Endothelial cell (in vitro differentiated cells): ENCODE data around the gene DLX5. TPM values are rescaled to one million over a fixed set of nuclear protein-coding genes. Genes with fewer than 3 reads are reported as not detected.
"Not testable (repeated sequence)": the region's sequence is repeated elsewhere in the genome, so short reads cannot be mapped to it uniquely, and the experiment has no call there.

Experiments
- DNase-seq: peaks from one replicate; pipeline ENCODE4 v3.0.0; 2021; ENCODE audit warnings: low spot score
- H3K27ac Mint-ChIP-seq: one replicate; pipeline ENCODE4 v1.8.0; 2021; ENCODE audit warnings: mixed read lengths, inconsistent platforms; ENCODE audit not compliant: unreplicated experiment
- H3K27me3 Mint-ChIP-seq: one replicate; pipeline ENCODE4 v1.8.0; 2021; ENCODE audit warnings: mild to moderate bottlenecking, moderate library complexity, mixed read lengths, inconsistent platforms; ENCODE audit not compliant: unreplicated experiment
- H3K36me3 Mint-ChIP-seq: one replicate; pipeline ENCODE4 v1.8.0; 2021; ENCODE audit warnings: mild to moderate bottlenecking, low read depth, mixed read lengths, inconsistent platforms; ENCODE audit not compliant: unreplicated experiment
- H3K4me1 Mint-ChIP-seq: one replicate; pipeline ENCODE4 v1.8.0; 2021; ENCODE audit warnings: mild to moderate bottlenecking, mixed read lengths, inconsistent platforms; ENCODE audit not compliant: unreplicated experiment
- H3K4me3 Mint-ChIP-seq: one replicate; pipeline ENCODE4 v1.8.0; 2021; ENCODE audit warnings: mild to moderate bottlenecking, mixed read lengths, inconsistent platforms; ENCODE audit not compliant: unreplicated experiment
- H3K9me3 Mint-ChIP-seq: one replicate; pipeline ENCODE4 v1.8.0; 2021; ENCODE audit warnings: mixed read lengths, inconsistent platforms; ENCODE audit not compliant: unreplicated experiment
- CTCF ChIP-seq: fragments of 200-600 bp; sonication (generic); IDR thresholded peaks from one replicate; pipeline ENCODE4 v1.5.0; 2021; ENCODE audit warnings: antibody characterized with exemption; ENCODE audit not compliant: unreplicated experiment
- long read RNA-seq: library from polyadenylated mRNA; unstranded; transcript quantifications from one replicate; pipeline ENCODE4 v2.0.0, GENCODE V29; 2020; ENCODE audit not compliant: unreplicated experiment
- total RNA-seq: library from RNA; stranded (reverse); fragmentation: NEBNext Ultra II Directional; extraction: Animal tissue kit (Norgen Biotek cat#: 25700); gene quantifications from one replicate; pipeline ENCODE4 v1.2.1, GENCODE V29; 2021; ENCODE audit not compliant: unreplicated experiment

Gene DLX5
- total RNA-seq: 0.18 TPM
- long read RNA-seq: 0 reads

GRCh38 chr7:97024209-97025129 lies at the start of gene DLX5:
DLX5 (minus strand) TSS chr7:97024831; CDS start chr7:97024623, 208 bp downstream.
- no peak for DNase-seq
- Mint-ChIP-seq H3K27ac (no peak within 1 kb of the TSS), H3K4me1 (peaks cover 58% of the 10 kb centered on the region), H3K4me3 (peak within 1 kb of the TSS; percentile 84), H3K27me3 (peaks cover 24% of the 10 kb centered on the region), H3K36me3 (no peaks in the 10 kb centered on the region), H3K9me3 (no peaks in the 10 kb centered on the region)
- no peak for TF ChIP-seq CTCF

GRCh38 chr7:97072025-97072424 lies 47.4 kb upstream of the DLX5 start:
- not testable (repeated sequence) for H3K27ac Mint-ChIP-seq, H3K9me3 Mint-ChIP-seq, H3K4me3 Mint-ChIP-seq, H3K4me1 Mint-ChIP-seq, DNase-seq, H3K36me3 Mint-ChIP-seq, H3K27me3 Mint-ChIP-seq

- H3K4me1 Mint-ChIP-seq: no peaks in the 10 kb centered on the region
- no peak overlapping the region for H3K27ac Mint-ChIP-seq
- H3K36me3 Mint-ChIP-seq: no peaks in the 10 kb centered on the region
- peaks cover 1% of the 10 kb centered on the region for H3K27me3 Mint-ChIP-seq
- peak; percentile 63 for TF ChIP-seq CTCF
- no peaks in the 10 kb centered on the region for H3K9me3 Mint-ChIP-seq
- DNase-seq: peak; percentile 35
- H3K4me3 Mint-ChIP-seq: no peak overlapping the region
Measured at GRCh38 chr7:97064972-97065587, 40.4 kb upstream of the DLX5 start.

- Mint-ChIP-seq H3K9me3 (no peaks in the 10 kb centered on the region), H3K36me3 (no peaks in the 10 kb centered on the region), H3K27ac (no peak overlapping the region), H3K4me3 (no peak overlapping the region), H3K27me3 (peaks cover 1% of the 10 kb centered on the region), H3K4me1 (no peaks in the 10 kb centered on the region)
- DNase-seq: no peak
- TF ChIP-seq CTCF: no peak
Measured at GRCh38 chr7:97064020-97064419, 39.4 kb upstream of the DLX5 start.

GRCh38 chr7:97043281-97043680 lies 18.6 kb upstream of the DLX5 start:
- Mint-ChIP-seq H3K4me1 (no peaks in the 10 kb centered on the region), H3K27ac (no peak overlapping the region), H3K36me3 (no peaks in the 10 kb centered on the region)

More at GRCh38 chr7:97043281-97043680, 18.6 kb upstream of the DLX5 start:
- H3K27me3 Mint-ChIP-seq: peaks cover 2% of the 10 kb centered on the region
- no peaks in the 10 kb centered on the region for H3K9me3 Mint-ChIP-seq
- DNase-seq: no peak
- no peak for TF ChIP-seq CTCF
- no peak overlapping the region for H3K4me3 Mint-ChIP-seq
